Suppressor macrophage treated with lipopolysaccharide for 1 hour (primary cell): ENCODE measurements around the gene XRN2.

ENCODE experiments used
- DNase-seq, 3 donors: peaks; one replicate each; pipeline ENCODE4 v3.0.0-alpha.2; 2020 to 2022

Gene XRN2

GRCh38 chr20:21301940-21302663 is 1.0 kb upstream of the XRN2 start:
- DNase-seq, result no peak

- DNase-seq, result peak in 1 of 3 donors; percentile 24
Observed at GRCh38 chr20:21302664-21303060, 469 bp upstream of the XRN2 start.

- peak; percentile 64 to 90 (median 87) for DNase-seq
Observed at GRCh38 chr20:21303872-21304586, 898 bp downstream of the XRN2 start.

GRCh38 chr20:21308340-21308739 is 5.2 kb downstream of the XRN2 start:
- no peak for DNase-seq

- DNase-seq, result no peak
Observed at GRCh38 chr20:21309678-21310467, 6.7 kb downstream of the XRN2 start.

GRCh38 chr20:21312813-21313474 is 9.8 kb downstream of the XRN2 start:
- DNase-seq, result peak; percentile 19 to 47 (median 35)

GRCh38 chr20:21315138-21315537 is 12.0 kb downstream of the XRN2 start:
- peak; percentile 83 to 95 (median 87) for DNase-seq

GRCh38 chr20:21322083-21322710 is 19.1 kb downstream of the XRN2 start:
- no peak for DNase-seq

GRCh38 chr20:21322921-21323331 is 19.8 kb downstream of the XRN2 start:
- DNase-seq, result peak in 1 of 3 donors; percentile 6

- DNase-seq, result peak; percentile 40 to 68 (median 44)
Observed at GRCh38 chr20:21323640-21324039, 20.5 kb downstream of the XRN2 start.

GRCh38 chr20:21324126-21324525 is 21.0 kb downstream of the XRN2 start:
- DNase-seq, result no peak

- DNase-seq, result peak; percentile 42 to 78 (median 75)
Observed at GRCh38 chr20:21325296-21325695, 22.2 kb downstream of the XRN2 start.

- peak in 2 of 3 donors; percentile 9 to 37 for DNase-seq
Observed at GRCh38 chr20:21326700-21327099, 23.6 kb downstream of the XRN2 start.

GRCh38 chr20:21336455-21337151 is 33.5 kb downstream of the XRN2 start:
- DNase-seq, result no peak

GRCh38 chr20:21338291-21338690 is 35.2 kb downstream of the XRN2 start:
- DNase-seq, result no peak

GRCh38 chr20:21339499-21339898 is 36.4 kb downstream of the XRN2 start:
- DNase-seq, result peak in 1 of 3 donors; percentile 27

- DNase-seq, result no peak
Observed at GRCh38 chr20:21340991-21341697, 38.0 kb downstream of the XRN2 start.

GRCh38 chr20:21342656-21343345 is 39.7 kb downstream of the XRN2 start:
- DNase-seq, result no peak

- DNase-seq, result no peak
Observed at GRCh38 chr20:21344206-21344900, 41.2 kb downstream of the XRN2 start.

GRCh38 chr20:21344961-21345360 is 41.8 kb downstream of the XRN2 start:
- no peak for DNase-seq
